ENCODE results near the gene LRRK2. TPM values are rescaled to one million over a fixed set of nuclear protein-coding genes. Genes with fewer than 3 reads are reported as not detected.
A peak's percentile ranks its signal among the peaks of the same experiment; 100 is the strongest.
"Not testable (repeated sequence)": the region's sequence is repeated elsewhere in the genome, so short reads cannot be mapped to it uniquely, and the experiment has no call there.

Gene LRRK2
- total and polyA plus RNA-seq, 12 donors: 0.99 to 9.1 (median 6.2) TPM

DNA sequence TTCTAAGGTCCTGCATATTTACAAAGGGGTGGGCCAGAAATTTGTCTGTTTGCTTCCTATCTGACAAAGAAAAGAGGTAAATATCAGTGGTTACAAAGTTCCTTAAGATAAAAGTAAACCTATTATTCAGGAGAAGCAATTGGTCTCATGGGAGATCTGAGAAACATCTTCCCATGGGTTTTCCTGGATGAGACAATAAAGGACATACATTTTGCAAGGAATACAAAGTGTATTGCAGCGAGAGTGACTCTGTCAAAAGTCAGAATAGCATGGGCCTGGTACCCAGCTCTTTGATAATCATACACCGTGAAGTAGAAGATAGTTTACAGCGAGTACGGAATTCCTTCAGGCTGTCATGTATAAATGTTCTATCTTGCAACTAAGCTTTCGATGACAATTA, 14.2 kb downstream of the LRRK2 start:
- ATAC-seq: no peak
- Histone ChIP-seq H3K27ac (no peak overlapping the region), H3K36me3 (peaks cover 0 to 81% (median 0%) of the 10 kb centered on the region in 9 donors), H3K4me3 (no peak overlapping the region), H3K27me3 (no peaks in the 10 kb centered on the region), H3K9me3 (no peaks in the 10 kb centered on the region), H3K4me1 (peaks cover 0 to 17% (median 5%) of the 10 kb centered on the region in 9 donors)
- WGBS, 2 donors: 81 to 89% methylated on average over 5 of the region's 5 CpGs
- intact Hi-C loops (cut with DNase I): no loop called here
- no peak for DNase-seq
- TF ChIP-seq, protein P1, sequence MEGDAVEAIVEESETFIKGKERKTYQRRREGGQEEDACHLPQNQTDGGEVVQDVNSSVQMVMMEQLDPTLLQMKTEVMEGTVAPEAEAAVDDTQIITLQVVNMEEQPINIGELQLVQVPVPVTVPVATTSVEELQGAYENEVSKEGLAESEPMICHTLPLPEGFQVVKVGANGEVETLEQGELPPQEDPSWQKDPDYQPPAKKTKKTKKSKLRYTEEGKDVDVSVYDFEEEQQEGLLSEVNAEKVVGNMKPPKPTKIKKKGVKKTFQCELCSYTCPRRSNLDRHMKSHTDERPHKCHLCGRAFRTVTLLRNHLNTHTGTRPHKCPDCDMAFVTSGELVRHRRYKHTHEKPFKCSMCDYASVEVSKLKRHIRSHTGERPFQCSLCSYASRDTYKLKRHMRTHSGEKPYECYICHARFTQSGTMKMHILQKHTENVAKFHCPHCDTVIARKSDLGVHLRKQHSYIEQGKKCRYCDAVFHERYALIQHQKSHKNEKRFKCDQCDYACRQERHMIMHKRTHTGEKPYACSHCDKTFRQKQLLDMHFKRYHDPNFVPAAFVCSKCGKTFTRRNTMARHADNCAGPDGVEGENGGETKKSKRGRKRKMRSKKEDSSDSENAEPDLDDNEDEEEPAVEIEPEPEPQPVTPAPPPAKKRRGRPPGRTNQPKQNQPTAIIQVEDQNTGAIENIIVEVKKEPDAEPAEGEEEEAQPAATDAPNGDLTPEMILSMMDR (IDR thresholded peaks at IDR 0.05): no peak

DNA sequence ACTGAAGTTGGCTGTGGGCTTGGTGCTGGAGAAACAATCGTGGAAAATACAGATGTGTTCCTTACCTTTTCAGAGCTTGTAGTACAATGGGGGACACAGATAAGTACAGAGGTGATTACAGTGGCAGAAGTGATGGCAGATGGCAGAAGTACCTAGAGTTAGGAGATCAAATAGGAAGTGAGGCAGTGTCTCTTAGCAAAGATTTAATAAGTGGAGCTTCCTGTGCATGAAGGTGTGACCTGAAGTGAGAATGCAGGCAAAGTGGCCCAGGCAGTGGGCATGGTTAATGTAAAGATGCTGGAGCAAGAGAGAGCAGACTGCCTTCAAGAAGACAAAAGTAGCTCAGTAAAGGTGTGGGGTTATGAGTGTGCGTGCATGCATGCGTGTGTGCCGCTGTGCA, 16.0 kb downstream of the LRRK2 start:
- H3K36me3 ChIP-seq: peaks cover 0 to 77% (median 0%) of the 10 kb centered on the region in 9 donors
- no peak overlapping the region for H3K4me3 ChIP-seq
- 79 to 89% methylated on average over 4 of the region's 4 CpGs for WGBS, 2 donors
- H3K9me3 ChIP-seq: no peaks in the 10 kb centered on the region
- H3K4me1 ChIP-seq: peaks cover 0 to 17% (median 5%) of the 10 kb centered on the region in 9 donors
- no peak for ATAC-seq
- H3K27me3 ChIP-seq: no peaks in the 10 kb centered on the region
- TF ChIP-seq, protein P1 (IDR thresholded peaks at IDR 0.05): no peak
- no peak for DNase-seq
- intact Hi-C loops (cut with DNase I): no loop called here
- H3K27ac ChIP-seq: peak overlapping the region in 1 of 10 donors; percentile 22

DNA sequence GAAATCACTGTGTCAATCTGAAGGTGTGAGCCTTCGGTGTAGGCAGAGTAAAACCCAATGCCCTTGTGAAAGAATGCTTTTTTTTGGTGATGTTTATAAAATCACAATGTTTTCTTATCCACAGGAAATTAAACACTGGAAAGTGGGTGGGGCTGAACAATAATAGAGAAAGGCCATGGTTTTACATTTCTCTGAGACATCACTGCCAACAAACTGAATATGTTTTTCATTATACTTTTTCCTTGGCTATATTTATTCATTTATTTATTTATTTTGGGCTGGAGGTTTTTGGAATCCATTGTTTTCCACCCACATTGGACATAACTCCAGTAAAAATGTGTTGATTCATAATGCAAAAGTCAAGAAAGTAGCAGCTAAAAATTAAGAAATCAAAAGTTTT, 16.9 kb downstream of the LRRK2 start:
- Histone ChIP-seq H3K27ac (peak overlapping the region in 1 of 10 donors; percentile 22), H3K27me3 (no peaks in the 10 kb centered on the region), H3K36me3 (peaks cover 0 to 73% (median 0%) of the 10 kb centered on the region in 9 donors), H3K4me1 (peaks cover 0 to 17% (median 5%) of the 10 kb centered on the region in 9 donors), H3K9me3 (no peaks in the 10 kb centered on the region), H3K4me3 (no peak overlapping the region)
- DNase-seq: no peak
- TF ChIP-seq, protein P1 (IDR thresholded peaks at IDR 0.05): no peak
- 59 to 71% methylated on average over 1 of the region's 1 CpG for WGBS, 2 donors
- no peak for ATAC-seq
- intact Hi-C loops (cut with DNase I): no loop called here

DNA sequence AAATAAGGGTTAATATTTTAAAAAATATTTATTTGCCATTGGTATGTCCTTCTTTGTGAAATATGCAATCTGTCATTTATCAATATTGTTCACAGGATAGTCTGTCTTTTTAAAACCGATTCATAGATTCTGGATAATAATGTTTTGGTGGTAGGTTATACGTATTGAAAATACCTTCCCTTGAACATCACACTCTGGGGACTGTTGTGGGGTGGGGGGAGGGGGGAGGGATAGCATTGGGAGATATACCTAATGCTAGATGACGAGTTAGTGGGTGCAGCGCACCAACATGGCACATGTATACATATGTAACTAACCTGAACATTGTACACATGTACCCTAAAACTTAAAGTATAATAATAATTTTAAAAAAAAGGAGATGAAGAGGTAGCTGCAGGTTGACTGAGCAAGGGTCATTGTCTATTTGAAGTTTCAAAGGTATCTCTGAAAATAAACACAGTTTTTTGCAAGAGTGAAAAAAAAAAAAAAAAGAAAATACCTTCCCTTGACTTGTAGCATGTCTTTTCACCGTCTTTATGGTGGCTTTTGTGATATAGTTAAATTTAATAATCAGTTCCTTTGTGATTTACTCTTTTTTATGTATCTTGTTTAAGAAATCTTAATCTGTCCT, 19.8 kb downstream of the LRRK2 start:
- H3K27me3 ChIP-seq; DNase-seq; ATAC-seq; H3K9me3 ChIP-seq; H3K27ac ChIP-seq; H3K4me3 ChIP-seq; intact Hi-C loops (cut with DNase I): not testable (repeated sequence)
- Histone ChIP-seq H3K36me3 (peaks cover 0 to 58% (median 0%) of the 10 kb centered on the region in 9 donors), H3K4me1 (peaks cover 0 to 17% (median 5%) of the 10 kb centered on the region in 9 donors)
- WGBS, 2 donors: 85 to 87% methylated on average over 5 of the region's 5 CpGs

DNA sequence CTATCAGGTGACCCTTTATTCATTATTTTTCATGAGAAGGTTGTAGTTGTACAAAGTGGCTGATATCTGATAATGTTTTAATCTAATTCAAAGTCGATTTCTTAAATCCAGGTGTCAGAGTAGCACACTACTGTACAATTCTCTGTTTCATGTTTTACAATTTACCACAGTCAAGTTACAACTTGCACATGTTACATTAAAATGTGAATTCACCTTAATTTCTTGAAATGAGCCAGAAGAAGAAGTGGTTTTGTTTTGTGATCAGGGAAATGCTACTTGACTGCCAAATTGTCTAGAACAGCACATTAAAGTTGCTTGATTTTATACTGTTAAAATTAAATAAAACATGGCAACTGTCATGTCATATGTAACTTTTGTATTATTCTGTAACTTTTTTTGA, 23.2 kb downstream of the LRRK2 start:
- peaks cover 0 to 4% (median 0%) of the 10 kb centered on the region in 11 donors for H3K9me3 ChIP-seq
- no peaks in the 10 kb centered on the region for H3K27me3 ChIP-seq
- 69 to 76% methylated on average over 1 of the region's 1 CpG for WGBS, 2 donors
- intact Hi-C loops (cut with DNase I): no loop called here
- H3K27ac ChIP-seq: no peak overlapping the region
- peaks cover 0 to 74% (median 15%) of the 10 kb centered on the region in 9 donors for H3K36me3 ChIP-seq
- ATAC-seq (no peak), DNase-seq (no peak)
- TF ChIP-seq, protein P1 (IDR thresholded peaks at IDR 0.05): no peak
- no peak overlapping the region for H3K4me3 ChIP-seq
- peaks cover 0 to 4% (median 0%) of the 10 kb centered on the region in 9 donors for H3K4me1 ChIP-seq
